ENCODE results near the gene ESRRG. TPM values are rescaled to one million over a fixed set of nuclear protein-coding genes. Genes with fewer than 3 reads are reported as not detected.

ESRRG gene
- total RNA-seq, 6 experiments from 2014 or later, result 0.05 TPM; not detected in 5

DNA sequence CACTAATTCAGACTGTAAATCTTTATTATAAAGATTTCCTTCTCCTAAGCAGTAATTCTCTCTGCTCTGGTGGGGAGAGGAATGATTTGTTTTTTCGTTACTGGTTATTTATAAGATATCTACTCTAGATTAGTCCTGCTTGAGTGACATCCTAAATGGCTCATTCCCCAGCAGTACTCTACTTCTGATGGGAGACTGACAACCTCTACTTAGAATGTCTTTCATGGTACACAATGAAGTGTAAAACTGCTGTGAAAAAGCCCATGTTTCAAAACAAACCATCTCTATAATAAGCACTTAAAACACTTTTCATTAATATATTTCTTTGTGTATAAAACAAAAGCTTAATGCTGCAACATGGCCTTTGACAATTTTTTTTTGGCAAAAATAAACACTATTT, 33.9 kb upstream of the ESRRG start:
- H3K27me3 Mint-ChIP-seq (ENCODE audit: insufficient read depth), result no peaks in the 10 kb centered on the region
- H3K4me1 Mint-ChIP-seq (ENCODE audit: low read depth), result no peaks in the 10 kb centered on the region
- H3K27ac Mint-ChIP-seq, result no peak overlapping the region
- H3K36me3 Mint-ChIP-seq (ENCODE audit: low read depth), result no peaks in the 10 kb centered on the region
- no peak overlapping the region for H3K4me3 Mint-ChIP-seq
- H3K9me3 Mint-ChIP-seq, result peaks cover 4% of the 10 kb centered on the region; the same call in 1 of the 2 replicates
- TF ChIP-seq, protein P1, sequence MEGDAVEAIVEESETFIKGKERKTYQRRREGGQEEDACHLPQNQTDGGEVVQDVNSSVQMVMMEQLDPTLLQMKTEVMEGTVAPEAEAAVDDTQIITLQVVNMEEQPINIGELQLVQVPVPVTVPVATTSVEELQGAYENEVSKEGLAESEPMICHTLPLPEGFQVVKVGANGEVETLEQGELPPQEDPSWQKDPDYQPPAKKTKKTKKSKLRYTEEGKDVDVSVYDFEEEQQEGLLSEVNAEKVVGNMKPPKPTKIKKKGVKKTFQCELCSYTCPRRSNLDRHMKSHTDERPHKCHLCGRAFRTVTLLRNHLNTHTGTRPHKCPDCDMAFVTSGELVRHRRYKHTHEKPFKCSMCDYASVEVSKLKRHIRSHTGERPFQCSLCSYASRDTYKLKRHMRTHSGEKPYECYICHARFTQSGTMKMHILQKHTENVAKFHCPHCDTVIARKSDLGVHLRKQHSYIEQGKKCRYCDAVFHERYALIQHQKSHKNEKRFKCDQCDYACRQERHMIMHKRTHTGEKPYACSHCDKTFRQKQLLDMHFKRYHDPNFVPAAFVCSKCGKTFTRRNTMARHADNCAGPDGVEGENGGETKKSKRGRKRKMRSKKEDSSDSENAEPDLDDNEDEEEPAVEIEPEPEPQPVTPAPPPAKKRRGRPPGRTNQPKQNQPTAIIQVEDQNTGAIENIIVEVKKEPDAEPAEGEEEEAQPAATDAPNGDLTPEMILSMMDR (IDR thresholded peaks at IDR 0.05), result no peak
- DNase-seq, result no peak

DNA sequence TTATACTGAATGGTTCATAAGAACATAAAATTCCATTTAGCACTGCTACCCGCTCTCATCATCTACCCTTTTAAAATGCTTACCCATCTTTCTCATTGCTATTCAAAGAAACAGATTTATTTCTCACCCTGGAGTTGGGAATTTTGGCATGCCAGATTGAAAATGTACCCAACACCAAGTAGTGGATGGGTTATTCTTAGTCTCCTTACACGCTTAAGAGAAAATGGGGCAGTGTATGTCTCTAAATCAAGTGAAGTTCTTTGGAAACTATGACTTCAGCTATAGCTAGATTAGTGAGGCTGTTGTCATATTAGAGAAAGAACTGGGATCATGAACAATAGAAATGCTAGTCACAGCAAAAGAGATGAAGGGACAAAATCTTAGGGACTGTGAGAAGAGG, 27.7 kb upstream of the ESRRG start:
- Mint-ChIP-seq H3K9me3 (no peaks in the 10 kb centered on the region), H3K36me3 (ENCODE audit: low read depth) (no peaks in the 10 kb centered on the region), H3K27ac (no peak overlapping the region), H3K4me1 (ENCODE audit: low read depth) (no peaks in the 10 kb centered on the region), H3K27me3 (ENCODE audit: insufficient read depth) (peaks cover 2% of the 10 kb centered on the region; the same call in 1 of the 2 replicates), H3K4me3 (no peak overlapping the region)
- DNase-seq, result no peak
- TF ChIP-seq, protein P1 (IDR thresholded peaks at IDR 0.05), result no peak

DNA sequence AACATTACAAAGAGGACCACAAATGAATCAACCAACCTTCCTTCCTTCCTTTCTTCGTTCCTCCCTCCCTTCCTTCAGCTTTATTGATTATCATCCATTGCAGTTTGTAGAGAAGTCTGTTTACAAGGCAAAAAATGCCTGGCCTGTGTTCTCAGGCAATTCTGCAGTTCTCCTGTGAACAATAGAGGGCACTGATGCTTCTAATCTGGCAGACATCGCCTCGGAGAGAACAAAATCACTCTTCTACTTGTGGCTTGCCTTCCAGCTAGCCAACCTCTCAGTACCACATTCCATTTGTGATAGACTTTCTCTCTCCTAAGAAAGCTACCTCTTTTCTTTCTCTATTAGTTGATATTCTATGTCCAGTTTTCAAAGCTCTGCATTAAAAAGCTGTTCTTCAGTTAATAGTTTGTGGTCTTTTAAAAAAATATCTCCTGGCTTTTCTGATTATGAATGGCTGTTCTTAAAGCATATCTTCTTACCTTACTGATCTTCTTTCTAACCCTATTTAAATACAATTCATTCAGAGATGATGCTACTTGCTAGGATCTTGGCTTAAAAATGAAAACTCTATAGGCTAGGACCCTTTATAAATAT, 26.9 kb upstream of the ESRRG start:
- Mint-ChIP-seq H3K4me3 (no peak overlapping the region), H3K4me1 (ENCODE audit: low read depth) (no peaks in the 10 kb centered on the region), H3K27ac (no peak overlapping the region), H3K27me3 (ENCODE audit: insufficient read depth) (peaks cover 2% of the 10 kb centered on the region; the same call in 1 of the 2 replicates), H3K36me3 (ENCODE audit: low read depth) (no peaks in the 10 kb centered on the region), H3K9me3 (no peaks in the 10 kb centered on the region)
- TF ChIP-seq, protein P1 (IDR thresholded peaks at IDR 0.05), result peak; percentile 73
- DNase-seq, result peak; percentile 48

DNA sequence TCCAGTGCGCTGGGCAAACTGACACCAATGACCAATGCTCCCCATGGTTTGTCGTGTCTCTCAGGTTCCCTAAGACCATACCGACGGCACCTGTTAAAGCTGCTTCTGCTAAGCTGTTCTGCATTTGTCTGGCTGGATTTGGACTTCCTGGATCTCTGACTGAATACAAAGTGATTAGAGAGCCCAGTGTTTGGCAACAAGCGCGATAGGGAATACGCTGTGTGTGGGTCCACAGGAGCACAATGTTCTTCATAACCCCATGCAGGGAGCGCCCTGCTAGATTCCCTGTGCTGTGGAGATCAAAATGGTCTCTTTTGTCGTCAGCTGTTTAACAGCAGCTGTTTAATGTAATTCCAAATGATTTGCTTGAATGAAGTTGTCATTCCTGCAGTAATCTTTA, 26.0 kb upstream of the ESRRG start:
- Mint-ChIP-seq H3K27ac (no peak overlapping the region), H3K4me3 (no peak overlapping the region), H3K36me3 (ENCODE audit: low read depth) (no peaks in the 10 kb centered on the region), H3K9me3 (no peaks in the 10 kb centered on the region), H3K27me3 (ENCODE audit: insufficient read depth) (peaks cover 2% of the 10 kb centered on the region; the same call in 1 of the 2 replicates), H3K4me1 (ENCODE audit: low read depth) (no peaks in the 10 kb centered on the region)
- no peak for DNase-seq
- TF ChIP-seq, protein P1 (IDR thresholded peaks at IDR 0.05), result no peak

DNA sequence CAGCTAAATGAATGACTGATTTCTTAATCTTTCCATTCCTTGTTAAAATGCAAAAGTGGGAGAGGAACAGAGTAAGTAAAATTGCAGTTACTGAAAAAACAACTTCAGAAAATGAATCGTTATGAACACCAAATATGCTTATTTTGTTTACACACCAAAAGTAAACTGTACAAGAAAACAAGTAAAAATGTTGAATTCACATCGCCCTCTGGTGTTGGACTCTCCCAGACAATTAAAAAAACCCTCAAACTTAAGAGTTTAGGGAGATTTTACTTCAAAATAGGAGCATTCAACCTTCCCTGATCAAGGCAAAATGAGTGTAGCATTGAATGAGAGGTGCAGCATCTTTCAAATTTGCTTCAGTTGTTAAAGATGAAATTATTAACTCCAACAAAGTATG, 19.4 kb upstream of the ESRRG start:
- TF ChIP-seq, protein P1 (IDR thresholded peaks at IDR 0.05), result peak; percentile 74
- Mint-ChIP-seq H3K27me3 (ENCODE audit: insufficient read depth) (no peaks in the 10 kb centered on the region; the same call in 1 of the 2 replicates), H3K9me3 (no peaks in the 10 kb centered on the region), H3K36me3 (ENCODE audit: low read depth) (no peaks in the 10 kb centered on the region), H3K4me3 (no peak overlapping the region), H3K27ac (no peak overlapping the region), H3K4me1 (ENCODE audit: low read depth) (no peaks in the 10 kb centered on the region)
- no peak for DNase-seq
